GM12878 (cell line): ENCODE data around the gene MXD1. TPM values are rescaled to one million over a fixed set of nuclear protein-coding genes. Genes with fewer than 3 reads are reported as not detected.

ENCODE experiments used
- ATAC-seq: fragments of 200-7000 bp; cut with Tn5 transposase; 3 replicates; pipeline ENCODE4 v1.9.1; 2020; ENCODE audit warnings: mild to moderate bottlenecking, moderate library complexity
- BruUV-seq: library from RNA; stranded (reverse); fragments of 400-500 nt; replicated peaks from 2 replicates; lab custom pipeline; 2021; lab: Mats Ljungman, UMichigan
- CTCF ChIA-PET: fragments of 300-600 bp; sonication (Branson Sonifier 250); formaldehyde crosslinking; extraction: SDS; loops from one replicate; lab custom pipeline; 2021; ENCODE audit warnings: inconsistent platforms; lab: Yijun Ruan, JAX
- POLR2A ChIA-PET: fragments of 350-600 bp; formaldehyde crosslinking; extraction: SDS; loops from one replicate; lab custom pipeline; 2021; ENCODE audit warnings: inconsistent platforms; lab: Charles Lee
- RAD21 ChIA-PET: fragments of 300-600 bp; sonication (Branson Sonifier 250); formaldehyde crosslinking; loops from one replicate; lab custom pipeline; 2023; ENCODE audit warnings: antibody characterized with exemption; ENCODE audit not compliant: unreplicated experiment; lab: Charles Lee
- SMC1A ChIA-PET: fragments of 300-600 bp; sonication (Branson Sonifier 250); formaldehyde crosslinking; loops from one replicate; lab custom pipeline; 2023; ENCODE audit not compliant: unreplicated experiment, uncharacterized antibody; lab: Charles Lee
- DNase-seq: peaks from one replicate; pipeline ENCODE4 v3.0.0-alpha.2; 2011; ENCODE audit warnings: low read depth, low spot score
- FAIRE-seq: peaks from 3 replicates; lab custom pipeline; 2011; peaks lifted over from hg19 to GRCh38; lab: Jason Lieb, UNC
- H2AFZ ChIP-seq: 2 replicates; pipeline ENCODE4 v1.6.0; 2011; ENCODE audit warnings: low read depth, low read length, control low read depth; ENCODE audit not compliant: control insufficient read depth
- H3K27ac ChIP-seq: 2 replicates; pipeline ENCODE4 v1.5.1; 2011; ENCODE audit warnings: control low read depth; ENCODE audit not compliant: control insufficient read depth, insufficient read depth
- H3K27me3 ChIP-seq, 2 experiments: replicated peaks in 1 of 2; 2 replicates each; pipeline versions ENCODE4 v1.6.0 to v1.6.1; 2011; ENCODE audit warnings: low read length in 1 of 2; ENCODE audit not compliant: control insufficient read depth in 2 of 2, insufficient read depth in 2 of 2
- H3K36me3 ChIP-seq, 2 experiments: 2 replicates each; pipeline ENCODE4 v1.5.1; 2011; ENCODE audit warnings: low read length in 1 of 2; ENCODE audit not compliant: control insufficient read depth in 2 of 2, insufficient read depth in 2 of 2
- H3K4me1 ChIP-seq: 2 replicates; pipeline ENCODE4 v1.6.1; 2011; ENCODE audit warnings: mild to moderate bottlenecking, low read length, moderate library complexity, mixed read lengths; ENCODE audit not compliant: control insufficient read depth, insufficient read depth
- H3K4me2 ChIP-seq: 2 replicates; pipeline ENCODE4 v1.6.0; 2011; ENCODE audit warnings: control low read depth; ENCODE audit not compliant: control insufficient read depth, insufficient read depth
- H3K4me3 ChIP-seq: fragments of 200-600 bp; sonication (generic); 2 replicates; pipeline ENCODE4 v1.5.1; 2016
- H3K79me2 ChIP-seq: 2 replicates; pipeline ENCODE4 v1.6.0; 2011; ENCODE audit warnings: low read length; ENCODE audit not compliant: control insufficient read depth, insufficient read depth
- H3K9ac ChIP-seq: 2 replicates; pipeline ENCODE4 v1.8.0; 2011; ENCODE audit warnings: low read length, control low read depth, mixed read lengths; ENCODE audit not compliant: control insufficient read depth, insufficient read depth
- H3K9me3 ChIP-seq: replicated peaks from 3 replicates; pipeline ENCODE4 v1.5.1; 2011; ENCODE audit warnings: mild to moderate bottlenecking, low read length; ENCODE audit not compliant: control insufficient read depth, insufficient read depth
- H4K20me1 ChIP-seq: 2 replicates; pipeline ENCODE4 v1.6.0; 2011; ENCODE audit not compliant: control insufficient read depth, insufficient read depth
- ATF3 ChIP-seq: IDR thresholded peaks from 2 replicates; pipeline ENCODE4 v1.6.1; 2011; ENCODE audit warnings: low read depth, mild to moderate bottlenecking, low read length, moderate library complexity, borderline replicate concordance; ENCODE audit errors: extremely low read depth
- ATF7 ChIP-seq: fragments of 450-650 bp; IDR thresholded peaks from 2 replicates; pipeline ENCODE4 v1.6.1; 2016; ENCODE audit warnings: low read depth, mild to moderate bottlenecking
- CHD2 ChIP-seq: IDR thresholded peaks from 2 replicates; pipeline ENCODE4 v1.6.1; 2011; ENCODE audit warnings: low read depth, low read length, improper control_type of control experiment, borderline replicate concordance
- CHD4 ChIP-seq: fragments of 200-600 bp; sonication (generic); IDR thresholded peaks from 2 replicates; pipeline ENCODE4 v1.6.1; 2016; ENCODE audit warnings: mild to moderate bottlenecking
- EZH2 ChIP-seq: IDR thresholded peaks from 2 replicates; pipeline ENCODE4 v1.6.1; 2012; ENCODE audit warnings: low read depth, mild to moderate bottlenecking, control low read depth, inconsistent platforms, low read length, borderline replicate concordance; ENCODE audit not compliant: control insufficient read depth
- FOS ChIP-seq: IDR thresholded peaks from 3 replicates; pipeline ENCODE4 v1.6.1; 2011; ENCODE audit warnings: borderline replicate concordance; ENCODE audit not compliant: insufficient read length; ENCODE audit errors: extremely low read depth
- FOXK2 ChIP-seq: fragments of 450-650 bp; IDR thresholded peaks from 2 replicates; pipeline ENCODE4 v1.6.1; 2017; ENCODE audit warnings: mild to moderate bottlenecking, moderate library complexity
- JUND ChIP-seq: IDR thresholded peaks from 2 replicates; pipeline ENCODE4 v1.6.1; 2012; ENCODE audit warnings: low read depth, mild to moderate bottlenecking, low read length, improper control_type of control experiment, moderate library complexity
- PAX8 ChIP-seq: fragments of 450-650 bp; IDR thresholded peaks from 2 replicates; pipeline ENCODE4 v1.6.1; 2017; ENCODE audit warnings: mild to moderate bottlenecking, moderate library complexity
- POLR2AphosphoS5 ChIP-seq: IDR thresholded peaks from 2 replicates; pipeline ENCODE4 v1.6.1; 2011; ENCODE audit warnings: mild to moderate bottlenecking, low read length, inconsistent platforms
- PRDM15 ChIP-seq: fragments of 450-650 bp; formaldehyde crosslinking; IDR thresholded peaks from 2 replicates; pipeline ENCODE4 v1.4.0; 2020; ENCODE audit warnings: mild to moderate bottlenecking, moderate library complexity
- RUNX3 ChIP-seq: IDR thresholded peaks from 2 replicates; pipeline ENCODE4 v1.6.1; 2012; ENCODE audit warnings: low read length, inconsistent platforms
- ZNF207 ChIP-seq: fragments of 450-650 bp; IDR thresholded peaks from 2 replicates; pipeline ENCODE4 v1.6.1; 2014; ENCODE audit warnings: antibody characterized with exemption, mild to moderate bottlenecking, borderline replicate concordance
- WGBS: methylation state at CpG from one replicate; pipeline ENCODE4 v1.1.6; 2016; ENCODE audit warnings: low lambda C conversion rate; ENCODE audit not compliant: insufficient replicate concordance, insufficient coverage; ENCODE audit errors: missing lambda C conversion rate; 5-methylcytosine and 5-hydroxymethylcytosine counted together
- in situ Hi-C: fragments of 300-500 bp; cut with MboI; formaldehyde crosslinking; loops from 9 replicates; pipeline ENCODE4 v1.14.3; 2018; ENCODE audit warnings: mixed read lengths
- intact Hi-C: fragments of 100-400 bp; cut with micrococcal nuclease; formaldehyde crosslinking; loops from one replicate; pipeline ENCODE4 v1.14.2; 2022; ENCODE audit not compliant: unreplicated experiment
- polyA plus RNA-seq, 11 experiments: library from polyadenylated mRNA; depleted of rRNA in 4 of 11; unstranded in 6 of 11; stranded (reverse) in 5 of 11; fragments of >200 nt; fragmentation: Nextera tagmentation in 4 of 11; fragmentation: Illumina TruSeq in 1 of 11; extraction: Ambion mirVana in 4 of 11; extraction: Trizol in 1 of 11; gene quantifications; 1 replicate in 1 of 11; 2 replicates in 10 of 11; pipeline versions ENCODE4 v1.2.1 to v1.2.3, GENCODE V29; 2011 to 2016; ENCODE audit warnings: inconsistent platforms in 2 of 11, missing spikeins in 2 of 11, low read depth in 1 of 11
- total RNA-seq, 4 experiments: library from RNA; depleted of rRNA in 3 of 4; stranded (reverse); fragments of >200 nt in 3 of 4; fragmentation: Illumina TruSeq in 1 of 4; extraction: Trizol in 1 of 4; gene quantifications; 2 replicates each; pipeline versions ENCODE4 v1.2.1 to v1.2.3, GENCODE V29; 2013 to 2021

The MXD1 gene
- total and polyA plus RNA-seq, 10 of the 15 experiments (the other 5 are each of a cell fraction or from before 2014, with no cell fraction given), result 2.2 to 10.2 (median 3.3) TPM

GRCh38 chr2:69969991-69970390 lies 55.1 kb downstream of the MXD1 start:
- no peaks in the 10 kb centered on the region for H3K9me3 ChIP-seq
- 23% methylated on average over 4 of the region's 4 CpGs for WGBS
- no peak overlapping the region for H3K9ac ChIP-seq
- ATAC-seq (no peak), DNase-seq (no peak), FAIRE-seq (no peak)
- TF ChIP-seq RUNX3, result no peak
- TF ChIP-seq PRDM15 (CRISPR knock-in tag), result no peak
- no peak for TF ChIP-seq EZH2
- TF ChIP-seq ATF7, result no peak
- TF ChIP-seq POLR2AphosphoS5, result no peak
- TF ChIP-seq PAX8, result no peak
- TF ChIP-seq ATF3, result no peak
- no peak for TF ChIP-seq CHD2
- TF ChIP-seq JUND, result no peak
- no peak for TF ChIP-seq FOXK2
- TF ChIP-seq CHD4, result no peak
- no peak for TF ChIP-seq FOS
- no peak for TF ChIP-seq ZNF207
- no peaks in the 10 kb centered on the region for H3K79me2 ChIP-seq
- no peak overlapping the region for H3K4me3 ChIP-seq
- no peak overlapping the region for H2AFZ ChIP-seq
- intact Hi-C loops, result no loop called here
- RAD21 ChIA-PET, result no interaction called here
- POLR2A ChIA-PET, result no interaction called here
- H3K27ac ChIP-seq, result no peak overlapping the region
- H3K36me3 ChIP-seq, result no peaks in the 10 kb centered on the region
- no peaks in the 10 kb centered on the region for H3K4me1 ChIP-seq
- BruUV-seq, result no TSS peak
- H3K4me2 ChIP-seq, result no peak overlapping the region
- CTCF ChIA-PET, result no interaction called here
- H4K20me1 ChIP-seq, result no peaks in the 10 kb centered on the region
- in situ Hi-C loops, result no loop called here
- H3K27me3 ChIP-seq, result no peaks in the 10 kb centered on the region
- SMC1A ChIA-PET, result interaction anchor here (1.2 kb wide), 1 partner anchor 68 kb away, joined by 4 read pairs; no protein-coding TSS in a partner anchor
